Activated CD8-positive, alpha-beta memory T cell treated with anti-CD3 and anti-CD28 coated beads, Interleukin-2, amount 10 ng/mL, durations not matched to agents 7 days and 5 days (primary cell): ENCODE results near the gene IGFN1. TPM values are rescaled to one million over a fixed set of nuclear protein-coding genes. Genes with fewer than 3 reads are reported as not detected.

Source experiments
- ATAC-seq: fragments of 150-1000 bp; cut with Tn5 transposase; one replicate; pipeline ENCODE4 v1.10.0; 2021; ENCODE audit warnings: moderate library complexity
- CTCF ChIA-PET: fragments of 350-600 bp; sonication (Branson Sonifier 250); formaldehyde crosslinking; loops from one replicate; lab custom pipeline; 2021; ENCODE audit warnings: antibody characterized with exemption; lab: Charles Lee
- DNase-seq: peaks from one replicate; pipeline ENCODE4 v3.0.0-alpha.2; 2020
- H3K27ac Mint-ChIP-seq: one replicate; pipeline ENCODE4 v1.8.0; 2021; ENCODE audit warnings: mild to moderate bottlenecking, mixed read lengths
- H3K27me3 Mint-ChIP-seq: one replicate; pipeline ENCODE4 v1.8.0; 2021; ENCODE audit warnings: mixed read lengths
- H3K36me3 Mint-ChIP-seq: one replicate; pipeline ENCODE4 v1.8.0; 2021; ENCODE audit warnings: mild to moderate bottlenecking, mixed read lengths
- H3K4me1 Mint-ChIP-seq: one replicate; pipeline ENCODE4 v1.8.0; 2021; ENCODE audit warnings: mixed read lengths
- H3K4me3 Mint-ChIP-seq: one replicate; pipeline ENCODE4 v1.8.0; 2021; ENCODE audit warnings: mild to moderate bottlenecking, moderate library complexity, mixed read lengths
- H3K9me3 Mint-ChIP-seq: one replicate; pipeline ENCODE4 v1.8.0; 2022; ENCODE audit warnings: low read depth, mixed read lengths
- total RNA-seq, 2 experiments: library from RNA; stranded (reverse); gene quantifications; one replicate each; pipeline ENCODE4 v1.2.3, GENCODE V29; 2021

Gene IGFN1
- total RNA-seq, 2 experiments from 2014 or later: not detected

- ATAC-seq: peak; percentile 96
- Mint-ChIP-seq H3K27me3 (peaks cover 43% of the 10 kb centered on the region), H3K9me3 (no peaks in the 10 kb centered on the region), H3K36me3 (peaks cover 2% of the 10 kb centered on the region), H3K27ac (peak overlapping the region; percentile 11), H3K4me1 (peaks cover 5% of the 10 kb centered on the region), H3K4me3 (peak overlapping the region; percentile 64)
- CTCF ChIA-PET: interaction anchor here (0.7 to 1.8 kb wide), 5 partner anchors 20 to 356 kb away, joined by 3 to 5 read pairs (median 3); no protein-coding TSS in a partner anchor
- DNase-seq: peak; percentile 85
Measured at GRCh38 chr1:201170533-201171062, 20.0 kb upstream of the IGFN1 start.

- Mint-ChIP-seq H3K27me3 (peaks cover 36% of the 10 kb centered on the region), H3K27ac (peak overlapping the region; percentile 11), H3K9me3 (no peaks in the 10 kb centered on the region), H3K4me1 (peaks cover 5% of the 10 kb centered on the region), H3K4me3 (peak overlapping the region; percentile 64), H3K36me3 (peaks cover 2% of the 10 kb centered on the region)
- DNase-seq: peak; percentile 64
- CTCF ChIA-PET: interaction anchor here (0.7 to 1.8 kb wide), 4 partner anchors 21 to 52 kb away, joined by 3 to 5 read pairs (median 4); no protein-coding TSS in a partner anchor
- ATAC-seq: peak; percentile 54
Measured at GRCh38 chr1:201171063-201172036, 19.3 kb upstream of the IGFN1 start.

- CTCF ChIA-PET: interaction anchor here (1.8 kb wide), 1 partner anchor 53 kb away, joined by 5 read pairs; no protein-coding TSS in a partner anchor
- peaks cover 31% of the 10 kb centered on the region for H3K27me3 Mint-ChIP-seq
- no peak for ATAC-seq
Measured at GRCh38 chr1:201172326-201172725, 18.3 kb upstream of the IGFN1 start.

GRCh38 chr1:201172999-201173610 lies 17.5 kb upstream of the IGFN1 start:
- ATAC-seq (no peak), DNase-seq (no peak)
- H3K36me3 Mint-ChIP-seq: peaks cover 2% of the 10 kb centered on the region
- CTCF ChIA-PET: no interaction called here
- H3K4me3 Mint-ChIP-seq: no peak overlapping the region
- peaks cover 5% of the 10 kb centered on the region for H3K4me1 Mint-ChIP-seq
- H3K27me3 Mint-ChIP-seq: peaks cover 26% of the 10 kb centered on the region
- no peaks in the 10 kb centered on the region for H3K9me3 Mint-ChIP-seq
- H3K27ac Mint-ChIP-seq: no peak overlapping the region

More at GRCh38 chr1:201172326-201172725, 18.3 kb upstream of the IGFN1 start:
- peaks cover 2% of the 10 kb centered on the region for H3K36me3 Mint-ChIP-seq
- no peak overlapping the region for H3K27ac Mint-ChIP-seq
- DNase-seq: no peak
- no peaks in the 10 kb centered on the region for H3K9me3 Mint-ChIP-seq
- peaks cover 5% of the 10 kb centered on the region for H3K4me1 Mint-ChIP-seq
- no peak overlapping the region for H3K4me3 Mint-ChIP-seq

- no peak overlapping the region for H3K4me3 Mint-ChIP-seq
- CTCF ChIA-PET: no interaction called here
- ATAC-seq (no peak), DNase-seq (no peak)
- H3K36me3 Mint-ChIP-seq: peaks cover 2% of the 10 kb centered on the region
- H3K27me3 Mint-ChIP-seq: peaks cover 25% of the 10 kb centered on the region
- H3K4me1 Mint-ChIP-seq: peaks cover 5% of the 10 kb centered on the region
- H3K27ac Mint-ChIP-seq: no peak overlapping the region
- no peaks in the 10 kb centered on the region for H3K9me3 Mint-ChIP-seq
Measured at GRCh38 chr1:201173736-201174135, 16.9 kb upstream of the IGFN1 start.

GRCh38 chr1:201175820-201176500 lies 14.7 kb upstream of the IGFN1 start:
- H3K36me3 Mint-ChIP-seq: peaks cover 2% of the 10 kb centered on the region
- CTCF ChIA-PET: no interaction called here
- ATAC-seq (no peak), DNase-seq (no peak)
- H3K27me3 Mint-ChIP-seq: peaks cover 27% of the 10 kb centered on the region
- H3K4me1 Mint-ChIP-seq: peaks cover 5% of the 10 kb centered on the region
- H3K27ac Mint-ChIP-seq: no peak overlapping the region
- H3K4me3 Mint-ChIP-seq: no peak overlapping the region
- no peaks in the 10 kb centered on the region for H3K9me3 Mint-ChIP-seq

- no peak for ATAC-seq
- no peak overlapping the region for H3K27ac Mint-ChIP-seq
- no peak for DNase-seq
- H3K27me3 Mint-ChIP-seq: peaks cover 30% of the 10 kb centered on the region
- no peaks in the 10 kb centered on the region for H3K4me1 Mint-ChIP-seq
- H3K9me3 Mint-ChIP-seq: no peaks in the 10 kb centered on the region
- H3K4me3 Mint-ChIP-seq: no peak overlapping the region
- H3K36me3 Mint-ChIP-seq: no peaks in the 10 kb centered on the region
- CTCF ChIA-PET: no interaction called here
Measured at GRCh38 chr1:201176940-201177339, 13.7 kb upstream of the IGFN1 start.

GRCh38 chr1:201178718-201179117 lies 11.9 kb upstream of the IGFN1 start:
- H3K27ac Mint-ChIP-seq: no peak overlapping the region
- H3K4me3 Mint-ChIP-seq: no peak overlapping the region
- peaks cover 30% of the 10 kb centered on the region for H3K27me3 Mint-ChIP-seq
- no peaks in the 10 kb centered on the region for H3K36me3 Mint-ChIP-seq
- CTCF ChIA-PET: no interaction called here
- ATAC-seq (no peak), DNase-seq (no peak)
- no peaks in the 10 kb centered on the region for H3K4me1 Mint-ChIP-seq
- H3K9me3 Mint-ChIP-seq: no peaks in the 10 kb centered on the region

- Mint-ChIP-seq H3K36me3 (no peaks in the 10 kb centered on the region), H3K4me3 (no peak overlapping the region), H3K9me3 (no peaks in the 10 kb centered on the region), H3K27ac (no peak overlapping the region), H3K4me1 (no peaks in the 10 kb centered on the region), H3K27me3 (peaks cover 35% of the 10 kb centered on the region)
- CTCF ChIA-PET: no interaction called here
- no peak for ATAC-seq
- DNase-seq: no peak
Measured at GRCh38 chr1:201180141-201180540, 10.5 kb upstream of the IGFN1 start.

GRCh38 chr1:201180901-201181300 lies 9.7 kb upstream of the IGFN1 start:
- Mint-ChIP-seq H3K4me1 (no peaks in the 10 kb centered on the region), H3K27ac (no peak overlapping the region), H3K36me3 (no peaks in the 10 kb centered on the region), H3K9me3 (no peaks in the 10 kb centered on the region), H3K27me3 (peaks cover 35% of the 10 kb centered on the region), H3K4me3 (no peak overlapping the region)
- ATAC-seq: no peak
- no peak for DNase-seq
- CTCF ChIA-PET: no interaction called here

GRCh38 chr1:201181323-201181722 lies 9.3 kb upstream of the IGFN1 start:
- no peak overlapping the region for H3K27ac Mint-ChIP-seq
- H3K9me3 Mint-ChIP-seq: no peaks in the 10 kb centered on the region
- DNase-seq (no peak), ATAC-seq (no peak)
- no peaks in the 10 kb centered on the region for H3K36me3 Mint-ChIP-seq
- H3K4me1 Mint-ChIP-seq: no peaks in the 10 kb centered on the region
- H3K4me3 Mint-ChIP-seq: no peak overlapping the region
- CTCF ChIA-PET: no interaction called here
- peaks cover 35% of the 10 kb centered on the region for H3K27me3 Mint-ChIP-seq

- CTCF ChIA-PET: no interaction called here
- no peak overlapping the region for H3K4me3 Mint-ChIP-seq
- ATAC-seq (no peak), DNase-seq (no peak)
- no peak overlapping the region for H3K27ac Mint-ChIP-seq
- H3K9me3 Mint-ChIP-seq: no peaks in the 10 kb centered on the region
- H3K27me3 Mint-ChIP-seq: peaks cover 35% of the 10 kb centered on the region
- no peaks in the 10 kb centered on the region for H3K36me3 Mint-ChIP-seq
- H3K4me1 Mint-ChIP-seq: no peaks in the 10 kb centered on the region
Measured at GRCh38 chr1:201181726-201182125, 8.9 kb upstream of the IGFN1 start.

- Mint-ChIP-seq H3K36me3 (no peaks in the 10 kb centered on the region), H3K9me3 (no peaks in the 10 kb centered on the region)
- CTCF ChIA-PET: no interaction called here
Measured at GRCh38 chr1:201183209-201183608, 7.4 kb upstream of the IGFN1 start.

More at GRCh38 chr1:201183209-201183608, 7.4 kb upstream of the IGFN1 start:
- ATAC-seq (no peak), DNase-seq (no peak)
- Mint-ChIP-seq H3K27me3 (peaks cover 35% of the 10 kb centered on the region), H3K27ac (no peak overlapping the region), H3K4me3 (no peak overlapping the region), H3K4me1 (no peaks in the 10 kb centered on the region)
